Measurements from ENCODE around the gene GATAD2A. TPM values are rescaled to one million over a fixed set of nuclear protein-coding genes. Genes with fewer than 3 reads are reported as not detected.

The GATAD2A gene
- total and polyA plus RNA-seq, 10 of the 15 experiments (the other 5 are each of a cell fraction or from before 2014, with no cell fraction given) = 2.6 to 173 (median 32.0) TPM

DNA sequence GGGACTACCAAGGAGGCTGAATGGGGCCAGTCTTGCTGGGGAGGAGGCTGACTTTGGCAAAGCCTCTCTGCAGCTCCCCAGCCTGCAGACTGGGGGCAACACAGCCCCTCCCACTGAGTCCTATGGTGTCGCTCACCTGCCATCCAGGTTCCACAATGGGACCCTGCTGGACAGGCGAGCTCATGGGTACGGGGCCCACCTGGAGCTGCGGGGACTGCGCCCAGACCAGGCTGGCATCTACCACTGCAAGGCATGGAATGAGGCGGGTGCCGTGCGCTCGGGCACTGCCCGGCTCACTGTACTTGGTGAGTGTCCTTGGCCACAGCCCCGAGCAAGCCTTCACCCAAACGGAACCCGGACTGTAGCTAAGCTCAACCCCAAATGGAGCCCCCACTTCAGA lies 137.6 kb downstream of the GATAD2A start:
- POLR2A ChIA-PET = no interaction called here
- no peaks in the 10 kb centered on the region for H4K20me1 ChIP-seq (ENCODE audit: control insufficient read depth, insufficient read depth)
- no peak for ATAC-seq
- no peak overlapping the region for H3K4me2 ChIP-seq (ENCODE audit: control insufficient read depth, insufficient read depth)
- no peaks in the 10 kb centered on the region for H3K36me3 ChIP-seq (ENCODE audit: control insufficient read depth in 2 of 2, insufficient read depth in 2 of 2, low read length in 1 of 2)
- H3K4me3 ChIP-seq = no peak overlapping the region
- peaks cover 3% of the 10 kb centered on the region for H3K4me1 ChIP-seq (ENCODE audit: control insufficient read depth, insufficient read depth, low read length)
- H3K27me3 ChIP-seq (replicated peaks in 1 of 2; ENCODE audit: control insufficient read depth in 2 of 2, insufficient read depth in 2 of 2, low read length in 1 of 2) = peaks cover 0 to 3% of the 10 kb centered on the region in 2 experiments; a peak in 1 of 4 replicates
- FAIRE-seq = no peak
- in situ Hi-C loops (cut with MboI) (loop anchor here (25.0 kb wide), 4 partner anchors 869 to 1494 kb away; partner anchors contain the start of genes ZNF66 and ZNF737), intact Hi-C loops (cut with micrococcal nuclease; ENCODE audit: unreplicated experiment) (no loop called here)
- SMC1A ChIA-PET (ENCODE audit: uncharacterized antibody, unreplicated experiment) = no interaction called here
- no peaks in the 10 kb centered on the region; the same call in 2 of the 3 replicates for H3K9me3 ChIP-seq (replicated peaks; ENCODE audit: control insufficient read depth, insufficient read depth, low read length)
- RAD21 ChIA-PET (ENCODE audit: unreplicated experiment) = no interaction called here
- TF ChIP-seq CREM (IDR thresholded peaks at IDR 0.05; ENCODE audit: low read depth) = no peak
- TF ChIP-seq ZZZ3 (IDR thresholded peaks at IDR 0.05; ENCODE audit: control insufficient read depth, insufficient read length, low read depth) = no peak
- no peak for TF ChIP-seq SMARCA5 (IDR thresholded peaks at IDR 0.05)
- TF ChIP-seq, protein P1, sequence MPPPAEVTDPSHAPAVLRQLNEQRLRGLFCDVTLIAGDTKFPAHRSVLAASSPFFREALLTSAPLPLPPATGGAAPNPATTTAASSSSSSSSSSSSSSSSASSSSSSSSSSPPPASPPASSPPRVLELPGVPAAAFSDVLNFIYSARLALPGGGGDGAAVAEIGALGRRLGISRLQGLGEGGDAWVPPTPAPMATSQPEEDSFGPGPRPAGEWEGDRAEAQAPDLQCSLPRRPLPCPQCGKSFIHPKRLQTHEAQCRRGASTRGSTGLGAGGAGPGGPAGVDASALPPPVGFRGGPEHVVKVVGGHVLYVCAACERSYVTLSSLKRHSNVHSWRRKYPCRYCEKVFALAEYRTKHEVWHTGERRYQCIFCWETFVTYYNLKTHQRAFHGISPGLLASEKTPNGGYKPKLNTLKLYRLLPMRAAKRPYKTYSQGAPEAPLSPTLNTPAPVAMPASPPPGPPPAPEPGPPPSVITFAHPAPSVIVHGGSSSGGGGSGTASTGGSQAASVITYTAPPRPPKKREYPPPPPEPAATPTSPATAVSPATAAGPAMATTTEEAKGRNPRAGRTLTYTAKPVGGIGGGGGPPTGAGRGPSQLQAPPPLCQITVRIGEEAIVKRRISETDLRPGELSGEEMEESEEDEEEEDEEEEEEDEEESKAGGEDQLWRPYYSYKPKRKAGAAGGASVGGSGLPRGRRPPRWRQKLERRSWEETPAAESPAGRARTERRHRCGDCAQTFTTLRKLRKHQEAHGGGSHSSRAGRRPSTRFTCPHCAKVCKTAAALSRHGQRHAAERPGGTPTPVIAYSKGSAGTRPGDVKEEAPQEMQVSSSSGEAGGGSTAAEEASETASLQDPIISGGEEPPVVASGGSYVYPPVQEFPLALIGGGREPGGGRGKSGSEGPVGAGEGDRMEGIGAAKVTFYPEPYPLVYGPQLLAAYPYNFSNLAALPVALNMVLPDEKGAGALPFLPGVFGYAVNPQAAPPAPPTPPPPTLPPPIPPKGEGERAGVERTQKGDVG (CRISPR knock-in tag; IDR thresholded peaks at IDR 0.05) = no peak
- no peak for TF ChIP-seq TCF7 (IDR thresholded peaks at IDR 0.05; ENCODE audit: borderline replicate concordance)
- no peak for TF ChIP-seq EZH2 (IDR thresholded peaks at IDR 0.05; ENCODE audit: borderline replicate concordance, control insufficient read depth, low read depth, low read length)
- TF ChIP-seq MEF2A (IDR thresholded peaks at IDR 0.05; ENCODE audit: insufficient read depth, low read depth, low read length) = no peak
- TF ChIP-seq HDAC6 (IDR thresholded peaks at IDR 0.05; ENCODE audit: unreplicated experiment) = no peak
- no peak for TF ChIP-seq NR2F1 (conservative IDR thresholded peaks at IDR 0.05)
- TF ChIP-seq CHD1 (IDR thresholded peaks at IDR 0.05; ENCODE audit: low read depth, low read length) = no peak
- no peak for TF ChIP-seq FOS (IDR thresholded peaks at IDR 0.05; ENCODE audit: borderline replicate concordance, extremely low read depth, insufficient read length)
- no peak for TF ChIP-seq MYC (IDR thresholded peaks at IDR 0.05; ENCODE audit: insufficient read depth, insufficient read length, insufficient replicate concordance, low read length, severe bottlenecking)
- no peak for TF ChIP-seq YY1 (IDR thresholded peaks at IDR 0.05; ENCODE audit: low read depth, low read length)
- TF ChIP-seq STAT1 (conservative IDR thresholded peaks at IDR 0.05) = no peak
- TF ChIP-seq KLF5 (IDR thresholded peaks at IDR 0.05; ENCODE audit: partially characterized antibody) = no peak
- no peak for TF ChIP-seq ZNF217 (IDR thresholded peaks at IDR 0.05)
- no peak for DNase-seq (ENCODE audit: low read depth, low spot score)
- CTCF ChIA-PET = interaction anchor here (0.9 to 1.0 kb wide), 3 partner anchors 8 to 101 kb away, joined by 3 to 6 read pairs (median 3); partner anchors contain the start of gene GMIP
- H3K27ac ChIP-seq (ENCODE audit: control insufficient read depth, insufficient read depth) = no peak overlapping the region
- H2AFZ ChIP-seq (ENCODE audit: control insufficient read depth, low read depth, low read length) = no peak overlapping the region
- no peak overlapping the region for H3K9ac ChIP-seq (ENCODE audit: control insufficient read depth, insufficient read depth, low read length)
- 85% methylated on average over 13 of the region's 13 CpGs for WGBS (ENCODE audit: insufficient coverage, insufficient replicate concordance, low lambda C conversion rate, missing lambda C conversion rate)
- no TSS peak for BruUV-seq (replicated peaks)
- no peaks in the 10 kb centered on the region for H3K79me2 ChIP-seq (ENCODE audit: control insufficient read depth, insufficient read depth, low read length)

Measured in GM12878 (cell line).